Nephron (organoid): ENCODE measurements around the gene ZC3H4.

Source experiments
- H3K27ac Mint-ChIP-seq, 3 experiments: 2 replicates each; pipeline ENCODE4 v1.8.0; 2020; ENCODE audit warnings: mixed read lengths in 3 of 3, mild to moderate bottlenecking in 2 of 3, moderate library complexity in 1 of 3
- H3K27me3 Mint-ChIP-seq: 2 replicates; pipeline ENCODE4 v1.8.0; 2021; ENCODE audit warnings: low read depth, mild to moderate bottlenecking, moderate library complexity, mixed read lengths
- H3K36me3 Mint-ChIP-seq: 2 replicates; pipeline ENCODE4 v1.8.0; 2020; ENCODE audit warnings: low read depth, mixed read lengths
- H3K4me1 Mint-ChIP-seq: 2 replicates; pipeline ENCODE4 v1.8.0; 2020; ENCODE audit warnings: mixed read lengths
- H3K4me3 Mint-ChIP-seq, 3 experiments: 2 replicates each; pipeline ENCODE4 v1.8.0; 2020; ENCODE audit warnings: mild to moderate bottlenecking in 3 of 3, mixed read lengths in 3 of 3, moderate library complexity in 2 of 3
- H3K9me3 Mint-ChIP-seq: 2 replicates; pipeline ENCODE4 v1.8.0; 2020; ENCODE audit warnings: mixed read lengths
- CTCF ChIP-seq, 3 experiments: fragments of 200-600 bp; sonication (generic); IDR thresholded peaks; one replicate each; pipeline ENCODE4 v1.5.0; 2021; ENCODE audit warnings: antibody characterized with exemption in 3 of 3; ENCODE audit not compliant: unreplicated experiment in 3 of 3

The ZC3H4 gene

GRCh38 chr19:47156861-47157430 is 43.4 kb upstream of the ZC3H4 start:
- Mint-ChIP-seq H3K27ac (peak overlapping the region; percentile 87 to 94 (median 91)), H3K4me3 (peak overlapping the region in 2 of 3 experiments; percentile 14 to 50), H3K4me1 (peaks cover 49% of the 10 kb centered on the region), H3K36me3 (peaks cover 58% of the 10 kb centered on the region), H3K27me3 (no peaks in the 10 kb centered on the region), H3K9me3 (no peaks in the 10 kb centered on the region)
- no peak for TF ChIP-seq CTCF (IDR thresholded peaks at IDR 0.05; ENCODE audit: unreplicated experiment in 3 of 3)

DNA sequence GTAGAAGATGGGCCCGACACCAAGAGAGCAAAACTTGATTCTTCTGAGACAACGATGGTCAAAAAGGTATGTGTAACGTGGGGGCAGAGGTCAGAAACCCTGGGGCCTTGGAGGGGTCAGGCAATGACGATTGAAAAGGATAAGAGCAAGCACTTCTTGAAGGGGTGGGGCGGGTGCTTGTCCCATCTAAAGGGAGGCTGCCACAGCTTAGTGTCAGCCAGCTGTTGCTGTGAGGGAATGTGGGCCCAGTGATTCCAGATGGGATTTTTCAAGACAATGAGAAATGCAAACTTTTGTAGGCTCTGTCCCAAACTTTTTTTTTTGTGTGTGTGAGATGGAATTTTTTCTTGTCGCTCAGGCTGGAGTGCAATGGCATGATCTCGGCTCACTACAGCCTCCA is 41.6 kb upstream of the ZC3H4 start:
- Mint-ChIP-seq H3K4me3 (peak overlapping the region in 2 of 3 experiments; percentile 5 to 20), H3K36me3 (peaks cover 67% of the 10 kb centered on the region), H3K4me1 (peaks cover 49% of the 10 kb centered on the region), H3K9me3 (no peaks in the 10 kb centered on the region), H3K27ac (peak overlapping the region; percentile 84 to 95 (median 93)), H3K27me3 (no peaks in the 10 kb centered on the region)
- TF ChIP-seq CTCF (IDR thresholded peaks at IDR 0.05; ENCODE audit: unreplicated experiment in 3 of 3): no peak

- Mint-ChIP-seq H3K36me3 (peaks cover 67% of the 10 kb centered on the region), H3K27ac (peak overlapping the region; percentile 17 to 89 (median 84)), H3K4me3 (no peak overlapping the region), H3K4me1 (peaks cover 38% of the 10 kb centered on the region), H3K9me3 (no peaks in the 10 kb centered on the region), H3K27me3 (no peaks in the 10 kb centered on the region)
- TF ChIP-seq CTCF (IDR thresholded peaks at IDR 0.05; ENCODE audit: unreplicated experiment in 3 of 3): no peak
Measured at GRCh38 chr19:47153266-47153665, 39.7 kb upstream of the ZC3H4 start.

- H3K4me3 Mint-ChIP-seq: no peak overlapping the region
- no peak for TF ChIP-seq CTCF (IDR thresholded peaks at IDR 0.05; ENCODE audit: unreplicated experiment in 3 of 3)
- no peaks in the 10 kb centered on the region for H3K27me3 Mint-ChIP-seq
- peak overlapping the region; percentile 17 to 89 (median 84) for H3K27ac Mint-ChIP-seq
- H3K4me1 Mint-ChIP-seq: peaks cover 31% of the 10 kb centered on the region
- H3K9me3 Mint-ChIP-seq: no peaks in the 10 kb centered on the region
- H3K36me3 Mint-ChIP-seq: peaks cover 69% of the 10 kb centered on the region
Measured at GRCh38 chr19:47152632-47153031, 39.1 kb upstream of the ZC3H4 start.

DNA sequence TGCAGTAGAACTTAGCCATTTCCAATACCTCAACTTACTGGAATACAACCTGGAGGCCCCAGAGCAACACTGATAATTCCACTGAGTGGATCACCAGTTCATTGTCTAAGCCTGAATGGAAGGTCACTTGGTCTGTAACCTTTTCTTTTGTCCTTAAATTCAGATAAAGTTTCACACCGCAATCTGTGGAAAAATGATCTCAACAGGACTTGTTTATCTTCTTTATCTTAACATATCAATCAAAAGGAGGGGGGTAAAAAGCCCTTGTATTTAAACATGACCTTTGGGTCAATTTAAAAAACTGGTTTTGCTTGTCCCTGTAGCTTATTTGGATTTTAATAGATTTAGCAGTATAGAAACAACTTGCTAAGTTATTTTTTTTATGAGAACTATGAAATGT is 38.6 kb upstream of the ZC3H4 start:
- H3K4me1 Mint-ChIP-seq: peaks cover 27% of the 10 kb centered on the region
- H3K4me3 Mint-ChIP-seq: no peak overlapping the region

More for the DNA sequence above, 38.6 kb upstream of the ZC3H4 start:
- peak overlapping the region; percentile 17 to 89 (median 84) for H3K27ac Mint-ChIP-seq
- no peaks in the 10 kb centered on the region for H3K9me3 Mint-ChIP-seq
- H3K36me3 Mint-ChIP-seq: peaks cover 67% of the 10 kb centered on the region
- no peak for TF ChIP-seq CTCF (IDR thresholded peaks at IDR 0.05; ENCODE audit: unreplicated experiment in 3 of 3)
- H3K27me3 Mint-ChIP-seq: no peaks in the 10 kb centered on the region
